Measurements from ENCODE around the gene UBL4B.

UBL4B gene

DNA sequence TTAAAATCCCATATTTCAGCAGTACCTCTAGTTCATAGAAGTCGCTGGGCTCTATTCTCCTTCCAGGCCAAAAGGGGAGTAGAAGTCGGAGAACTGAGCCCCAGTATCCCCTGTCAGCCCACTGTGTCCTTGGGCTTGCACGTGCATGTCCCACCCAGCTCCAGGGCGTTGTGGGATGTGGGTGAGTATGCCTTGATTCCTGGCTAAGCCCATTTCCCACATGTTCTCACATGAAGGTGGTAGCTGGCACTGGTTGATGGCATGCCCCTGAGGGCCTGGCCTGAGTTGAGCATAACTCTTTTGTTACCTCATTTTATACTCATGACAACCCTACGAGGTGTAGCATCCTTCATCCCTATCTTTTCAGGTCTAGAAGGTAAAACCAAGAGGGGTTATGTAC lies 46.0 kb downstream of the UBL4B start:
- no peak for DNase-seq

DNA sequence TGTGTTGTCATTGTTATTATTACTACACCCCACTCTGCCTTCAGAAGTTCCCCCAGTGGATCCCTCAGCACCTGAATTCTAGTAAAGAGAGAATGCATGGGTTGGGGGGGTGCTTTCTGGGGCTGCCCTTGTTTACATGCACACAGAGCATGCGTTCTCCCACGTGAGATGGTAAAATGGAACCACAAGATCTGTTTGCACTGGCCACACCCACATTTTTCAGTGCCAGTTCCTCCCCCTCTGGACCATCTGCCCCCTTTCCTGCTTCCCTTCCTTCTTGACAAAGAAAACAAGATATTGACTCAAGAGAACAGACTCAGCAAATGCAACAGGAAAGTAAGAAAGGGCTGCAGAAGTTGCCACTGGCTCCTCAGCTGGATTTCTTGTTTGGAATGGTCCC lies 46.9 kb downstream of the UBL4B start:
- no peak for DNase-seq

DNA sequence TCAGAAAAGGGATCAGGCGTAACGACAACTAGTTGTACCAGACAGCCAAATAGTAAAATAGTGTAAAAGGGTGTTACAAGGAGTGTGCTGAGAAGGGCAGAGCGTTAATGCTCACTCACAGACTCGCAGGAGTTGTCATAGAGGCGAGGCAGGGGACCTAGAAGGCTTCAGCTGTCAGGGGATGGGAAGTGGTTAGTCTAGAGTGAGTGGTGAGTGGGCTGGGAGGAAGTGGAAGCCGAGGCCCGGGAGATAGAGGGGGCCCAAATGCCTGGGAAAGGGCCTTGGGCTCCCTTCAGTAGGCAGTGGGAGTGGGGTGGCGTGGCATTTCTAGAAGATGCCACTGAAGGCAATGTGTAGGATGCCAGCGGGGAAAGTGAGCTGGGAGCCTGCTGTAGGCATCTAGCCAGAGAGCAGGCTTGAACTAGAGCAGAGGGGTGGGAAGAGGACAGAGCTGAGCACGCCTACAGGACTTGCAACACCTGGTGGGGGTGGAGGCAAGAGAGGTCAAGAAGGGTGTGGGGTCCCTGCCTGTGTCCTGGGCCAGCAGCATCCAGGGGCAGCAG lies 48.4 kb downstream of the UBL4B start:
- DNase-seq, result no peak

DNA sequence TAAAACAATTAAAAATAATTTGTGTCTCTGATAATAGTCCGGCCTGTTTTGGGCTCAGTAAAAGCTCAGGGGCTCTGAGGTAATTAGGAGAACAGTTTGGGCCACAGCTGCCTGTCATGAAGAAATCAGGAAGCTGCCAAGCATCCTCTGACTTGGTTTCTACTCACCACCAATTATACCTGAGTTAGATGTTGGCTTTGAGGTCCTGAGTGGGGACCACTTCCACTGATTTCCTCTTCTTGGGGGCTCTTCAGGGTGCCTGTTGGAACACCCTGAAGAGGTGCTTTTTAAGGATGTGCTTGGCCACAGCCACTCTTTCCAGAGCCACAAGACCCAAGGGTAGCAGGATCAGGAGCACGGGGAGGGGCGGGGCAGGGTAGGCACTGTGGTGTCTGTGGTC lies 48.9 kb downstream of the UBL4B start:
- DNase-seq, result no peak

DNA sequence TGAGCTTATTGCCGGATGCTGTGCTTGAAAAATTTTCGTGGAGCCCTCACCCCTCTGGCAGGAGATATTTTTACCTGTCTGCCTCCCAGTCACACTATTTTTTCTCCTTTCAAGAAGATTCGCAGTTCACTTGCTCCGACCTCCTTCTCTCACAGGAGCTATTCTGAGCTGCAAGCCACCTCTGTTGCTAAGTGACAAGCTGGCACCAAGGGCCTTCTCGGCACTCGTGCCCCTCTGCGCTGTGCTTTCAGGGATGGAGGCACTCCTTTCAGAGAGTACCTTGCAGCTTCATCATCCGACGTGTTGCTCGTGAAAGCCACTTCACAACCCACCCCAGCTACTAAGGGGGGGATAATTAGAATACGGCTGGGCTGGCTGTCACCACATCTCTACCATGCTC lies 49.6 kb downstream of the UBL4B start:
- no peak for DNase-seq

All from NCI-H774 (cell line).